Kidney (tissue), 14 donors: ENCODE results near the gene NOL4. TPM values are rescaled to one million over a fixed set of nuclear protein-coding genes. Genes with fewer than 3 reads are reported as not detected.

Source experiments
- DNase-seq, 5 donors: peaks; one replicate each; pipeline ENCODE4 v3.0.0-alpha.2; 2013 to 2020
- FAIRE-seq: peaks from 2 replicates; lab custom pipeline; 2012; peaks lifted over from hg19 to GRCh38; lab: Jason Lieb, UNC
- H3K27ac ChIP-seq, 2 donors: one replicate each; pipeline ENCODE4 v1.7.0; 2013; ENCODE audit warnings: low read depth in 2 of 2, low read length in 2 of 2, inconsistent platforms in 1 of 2
- H3K27me3 ChIP-seq: one replicate; pipeline ENCODE4 v1.7.1; 2013; ENCODE audit warnings: low read length, inconsistent platforms; ENCODE audit not compliant: control insufficient read depth, insufficient read depth
- H3K36me3 ChIP-seq, 3 donors: one replicate each; pipeline versions ENCODE4 v1.7.0 to v1.7.1; 2013; ENCODE audit warnings: low read length in 3 of 3, control low read depth in 1 of 3, inconsistent platforms in 1 of 3; ENCODE audit not compliant: insufficient read depth in 3 of 3, control insufficient read depth in 2 of 3
- H3K4me1 ChIP-seq, 3 donors: one replicate each; pipeline versions ENCODE4 v1.7.0 to v1.7.1; 2013; ENCODE audit warnings: low read length in 3 of 3, inconsistent platforms in 1 of 3, low read depth in 1 of 3; ENCODE audit not compliant: control insufficient read depth in 2 of 3, insufficient read depth in 2 of 3
- H3K4me3 ChIP-seq, 3 donors: one replicate each; pipeline versions ENCODE4 v1.7.0 to v1.8.1; 2013; ENCODE audit warnings: low read length in 3 of 3, control low read depth in 1 of 3, inconsistent platforms in 1 of 3
- H3K9ac ChIP-seq, 3 donors: one replicate each; pipeline versions ENCODE4 v1.7.0 to v1.7.1; 2013; ENCODE audit warnings: low read length in 3 of 3, control low read depth in 1 of 3, inconsistent platforms in 1 of 3
- H3K9me3 ChIP-seq, 3 donors: one replicate each; pipeline versions ENCODE4 v1.7.0 to v1.7.1; 2013; ENCODE audit warnings: low read length in 3 of 3, control low read depth in 1 of 3, inconsistent platforms in 1 of 3; ENCODE audit not compliant: control insufficient read depth in 2 of 3, insufficient read depth in 1 of 3
- intact Hi-C: fragments of 100-400 bp; cut with DNase I; formaldehyde crosslinking; loops from one replicate; pipeline ENCODE4 v1.11.1; 2022
- polyA plus RNA-seq: library from polyadenylated mRNA; stranded (reverse); fragments of 350-450 nt; fragmentation: Illumina TruSeq; extraction: RNeasy Lipid Tissue Mini Kit (QIAGEN cat#74804); gene quantifications from one replicate; pipeline ENCODE4 v1.2.3, GENCODE V29; 2014; ENCODE audit warnings: low read depth, low replicate concordance; ENCODE audit not compliant: insufficient read depth
- total RNA-seq: library from RNA; stranded (reverse); fragmentation: NEBNext Ultra II Directional; extraction: Animal tissue kit (Norgen Biotek cat#: 25700); gene quantifications from one replicate; pipeline ENCODE4 v1.2.1, GENCODE V29; 2021
- TF ChIP-seq, protein P1 (sequence below): IDR thresholded peaks from 3 replicates; pipeline ENCODE4 v1.5.1; 2012; ENCODE audit warnings: mild to moderate bottlenecking, moderate library complexity, borderline replicate concordance; ENCODE audit not compliant: insufficient read depth; ENCODE audit errors: extremely low read depth
- donor health status: control.
- donor health status: control.
- donor health status: control.
- donor health status: control.
- donor health status: control.
- donor health status: DM: yes; HTN: yes; CAD: no.
- donor health status: Normal renal cell carcinoma (clear cell type).

NOL4 gene
- total and polyA plus RNA-seq, 2 donors from 2014 or later, result 0.62 to 1.1 TPM

DNA sequence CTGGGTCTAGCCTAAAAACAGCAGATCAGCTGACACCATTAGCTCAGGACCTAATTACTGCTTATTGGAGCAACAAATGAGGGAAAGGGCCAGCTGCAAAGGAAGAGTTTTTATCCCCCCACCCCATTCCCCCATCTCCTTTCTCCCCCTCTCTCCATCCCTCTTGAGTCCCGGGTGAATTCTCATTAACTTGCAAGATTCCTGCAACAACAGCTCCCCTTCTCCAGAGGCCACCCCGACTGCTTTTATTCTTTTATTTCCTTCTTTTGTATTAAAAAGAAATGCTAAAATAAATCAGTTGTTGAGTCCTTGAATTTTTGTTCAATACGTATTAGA lies 473 bp upstream of the NOL4 start:
- Histone ChIP-seq H3K9ac (no peak overlapping the region), H3K27me3 (peaks cover 27% of the 10 kb centered on the region), H3K27ac (no peak overlapping the region), H3K4me1 (peaks cover 0 to 9% (median 3%) of the 10 kb centered on the region in 3 donors), H3K9me3 (no peaks in the 10 kb centered on the region), H3K4me3 (no peak overlapping the region), H3K36me3 (no peaks in the 10 kb centered on the region)
- FAIRE-seq, result no peak
- TF ChIP-seq, protein P1, sequence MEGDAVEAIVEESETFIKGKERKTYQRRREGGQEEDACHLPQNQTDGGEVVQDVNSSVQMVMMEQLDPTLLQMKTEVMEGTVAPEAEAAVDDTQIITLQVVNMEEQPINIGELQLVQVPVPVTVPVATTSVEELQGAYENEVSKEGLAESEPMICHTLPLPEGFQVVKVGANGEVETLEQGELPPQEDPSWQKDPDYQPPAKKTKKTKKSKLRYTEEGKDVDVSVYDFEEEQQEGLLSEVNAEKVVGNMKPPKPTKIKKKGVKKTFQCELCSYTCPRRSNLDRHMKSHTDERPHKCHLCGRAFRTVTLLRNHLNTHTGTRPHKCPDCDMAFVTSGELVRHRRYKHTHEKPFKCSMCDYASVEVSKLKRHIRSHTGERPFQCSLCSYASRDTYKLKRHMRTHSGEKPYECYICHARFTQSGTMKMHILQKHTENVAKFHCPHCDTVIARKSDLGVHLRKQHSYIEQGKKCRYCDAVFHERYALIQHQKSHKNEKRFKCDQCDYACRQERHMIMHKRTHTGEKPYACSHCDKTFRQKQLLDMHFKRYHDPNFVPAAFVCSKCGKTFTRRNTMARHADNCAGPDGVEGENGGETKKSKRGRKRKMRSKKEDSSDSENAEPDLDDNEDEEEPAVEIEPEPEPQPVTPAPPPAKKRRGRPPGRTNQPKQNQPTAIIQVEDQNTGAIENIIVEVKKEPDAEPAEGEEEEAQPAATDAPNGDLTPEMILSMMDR, result no peak
- DNase-seq, result no peak
- intact Hi-C loops, result no loop called here

DNA sequence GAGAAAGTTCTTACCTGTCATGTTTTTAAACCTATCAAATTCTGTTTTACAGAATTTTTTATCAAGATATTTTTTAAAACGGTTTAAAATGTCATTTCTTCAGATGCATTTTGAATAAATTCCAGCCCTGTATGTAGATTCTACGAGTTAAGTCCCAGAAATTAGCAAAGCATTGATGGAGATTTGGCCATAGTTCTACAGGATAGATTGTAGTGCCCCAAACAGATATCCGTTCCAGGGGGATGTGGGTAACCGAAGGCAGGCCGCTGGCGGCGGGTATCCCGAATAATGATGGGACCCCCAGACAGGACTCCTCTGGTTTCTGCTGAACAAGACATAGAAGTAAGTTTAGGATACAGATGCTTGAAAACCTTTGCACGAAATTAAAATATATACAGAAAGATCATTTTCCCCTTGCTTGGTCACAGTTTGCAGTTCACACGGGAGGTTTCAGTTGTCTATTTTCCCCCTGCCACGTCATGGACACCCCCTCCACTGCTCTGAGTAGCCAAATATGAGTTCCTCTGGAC lies 755 bp downstream of the NOL4 start:
- Histone ChIP-seq H3K27me3 (peaks cover 29% of the 10 kb centered on the region), H3K9ac (no peak overlapping the region), H3K9me3 (no peaks in the 10 kb centered on the region), H3K36me3 (no peaks in the 10 kb centered on the region), H3K27ac (no peak overlapping the region), H3K4me1 (peaks cover 0 to 9% (median 3%) of the 10 kb centered on the region in 3 donors), H3K4me3 (peak overlapping the region in 2 of 3 donors; percentile 12 to 54)
- intact Hi-C loops, result no loop called here
- FAIRE-seq, result no peak
- TF ChIP-seq, protein P1, result no peak
- DNase-seq, result peak in 3 of 5 donors; percentile 0 to 40 (median 10)

DNA sequence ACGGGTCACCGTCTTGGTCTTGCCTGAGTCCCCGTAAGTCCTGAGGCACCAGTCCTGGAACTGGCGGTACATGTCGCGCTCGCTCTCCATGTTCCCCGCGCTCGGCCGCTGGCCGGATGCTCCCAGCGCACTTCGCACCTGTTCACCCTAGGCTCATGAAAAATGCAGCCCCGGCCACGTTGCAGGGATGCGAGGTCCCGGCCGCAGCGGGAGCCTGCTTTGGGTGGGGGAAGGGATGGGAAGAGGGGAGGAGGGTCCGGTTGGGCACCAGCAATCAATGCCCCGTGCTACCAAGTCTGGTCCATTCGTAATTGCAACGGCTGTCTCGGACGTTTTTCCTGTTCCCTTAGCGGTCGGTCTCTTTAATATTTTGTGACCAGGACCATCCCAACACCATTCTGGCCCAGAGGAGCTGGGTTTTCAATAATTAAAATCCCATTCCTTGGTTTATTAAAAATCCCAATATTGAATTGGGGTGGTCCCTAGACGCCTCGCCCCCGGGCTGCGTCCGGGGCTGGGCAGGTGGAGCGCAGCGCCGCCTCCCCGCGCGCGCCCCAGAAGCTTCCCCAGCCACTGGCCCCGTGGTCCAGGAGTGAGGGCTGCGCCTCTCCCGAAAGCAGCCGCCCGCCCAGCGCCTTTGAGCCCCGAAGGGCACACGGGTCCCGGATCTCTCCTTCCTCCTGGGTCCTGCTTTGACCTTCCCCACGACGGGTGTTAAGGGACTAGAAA lies 1.4 kb downstream of the NOL4 start:
- TF ChIP-seq, protein P1, result no peak
- FAIRE-seq (no peak), DNase-seq (peak in 4 of 5 donors; percentile 44 to 74 (median 65))
- Histone ChIP-seq H3K36me3 (no peaks in the 10 kb centered on the region), H3K4me3 (peak overlapping the region; percentile 10 to 54 (median 26)), H3K9ac (no peak overlapping the region), H3K9me3 (no peaks in the 10 kb centered on the region), H3K27me3 (peaks cover 29% of the 10 kb centered on the region), H3K4me1 (peaks cover 0 to 9% (median 3%) of the 10 kb centered on the region in 3 donors), H3K27ac (no peak overlapping the region)
- intact Hi-C loops, result no loop called here
